RPMI7951 (cell line): ENCODE data around the gene BMP7. TPM values are rescaled to one million over a fixed set of nuclear protein-coding genes. Genes with fewer than 3 reads are reported as not detected.
A peak's percentile ranks its signal among the peaks of the same experiment; 100 is the strongest.

Experiments
- DNase-seq: peaks from one replicate; pipeline ENCODE4 v3.0.0-alpha.2; 2012; ENCODE audit warnings: low read depth
- total RNA-seq: library from RNA; depleted of rRNA; stranded (reverse); fragments of >200 nt; shearing (Covaris generic); gene quantifications from 2 replicates; pipeline ENCODE4 v1.2.3, GENCODE V29; 2014

Gene BMP7
- total RNA-seq, 1 experiment from 2014 or later = 0.96 TPM

DNA sequence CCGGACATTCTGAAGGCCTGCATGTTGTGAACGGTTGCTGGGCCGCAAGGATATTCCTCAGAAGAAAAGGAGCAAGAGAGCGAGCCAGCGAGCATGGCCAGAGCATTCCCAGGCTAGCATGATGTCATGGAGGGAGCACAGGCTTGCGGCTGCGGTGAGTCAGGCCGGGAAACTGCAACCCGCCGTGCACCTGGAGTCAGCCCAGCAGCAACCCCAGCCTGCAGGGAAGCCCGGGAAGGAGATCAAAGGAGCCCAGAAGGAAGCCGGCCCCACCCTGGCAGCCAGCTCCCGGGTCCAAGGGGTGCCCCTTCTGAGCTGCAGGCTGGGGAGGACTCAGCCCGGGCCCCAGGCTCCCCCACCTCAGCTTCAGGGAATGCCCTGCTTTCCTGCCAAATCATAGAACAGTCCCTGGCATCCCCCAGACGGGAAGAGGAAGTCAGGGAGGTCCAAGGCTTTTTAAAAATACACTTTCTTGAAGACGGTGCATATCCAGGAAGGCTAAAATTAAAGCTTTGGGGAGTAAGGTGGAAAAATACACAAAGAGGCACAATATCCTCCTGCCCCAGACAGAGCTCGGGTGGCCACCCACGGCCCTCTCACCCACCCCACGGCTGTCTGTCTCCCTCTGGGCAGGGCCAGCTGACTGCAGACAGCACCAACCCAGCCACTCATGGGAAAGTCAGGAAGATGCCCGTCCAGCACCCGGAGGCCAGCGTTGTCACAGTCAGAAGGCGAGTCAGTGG lies 53.7 kb downstream of the BMP7 start:
- DNase-seq = peak; percentile 98

- no peak for DNase-seq
Observed at GRCh38 chr20:57211908-57212533, 54.4 kb downstream of the BMP7 start.

- no peak for DNase-seq
Observed at GRCh38 chr20:57211406-57211805, 55.0 kb downstream of the BMP7 start.

DNA sequence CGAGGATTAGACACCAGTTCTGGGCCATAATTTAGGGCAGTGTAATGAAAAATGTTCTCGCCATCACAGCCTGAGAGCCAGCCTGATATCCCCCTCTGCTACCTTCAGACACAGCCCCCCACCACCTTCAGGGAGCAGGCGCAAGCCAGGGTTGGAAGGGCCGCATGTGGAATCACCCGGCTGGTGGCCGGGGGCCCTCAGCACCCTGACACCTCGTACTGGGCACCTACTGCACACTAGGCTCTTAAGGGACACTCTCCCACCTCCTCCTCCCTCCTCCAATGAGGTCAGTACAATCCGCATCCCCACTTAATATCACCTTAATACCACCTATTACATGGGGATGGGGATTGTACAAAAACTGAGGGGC lies 55.5 kb downstream of the BMP7 start:
- no peak for DNase-seq

DNA sequence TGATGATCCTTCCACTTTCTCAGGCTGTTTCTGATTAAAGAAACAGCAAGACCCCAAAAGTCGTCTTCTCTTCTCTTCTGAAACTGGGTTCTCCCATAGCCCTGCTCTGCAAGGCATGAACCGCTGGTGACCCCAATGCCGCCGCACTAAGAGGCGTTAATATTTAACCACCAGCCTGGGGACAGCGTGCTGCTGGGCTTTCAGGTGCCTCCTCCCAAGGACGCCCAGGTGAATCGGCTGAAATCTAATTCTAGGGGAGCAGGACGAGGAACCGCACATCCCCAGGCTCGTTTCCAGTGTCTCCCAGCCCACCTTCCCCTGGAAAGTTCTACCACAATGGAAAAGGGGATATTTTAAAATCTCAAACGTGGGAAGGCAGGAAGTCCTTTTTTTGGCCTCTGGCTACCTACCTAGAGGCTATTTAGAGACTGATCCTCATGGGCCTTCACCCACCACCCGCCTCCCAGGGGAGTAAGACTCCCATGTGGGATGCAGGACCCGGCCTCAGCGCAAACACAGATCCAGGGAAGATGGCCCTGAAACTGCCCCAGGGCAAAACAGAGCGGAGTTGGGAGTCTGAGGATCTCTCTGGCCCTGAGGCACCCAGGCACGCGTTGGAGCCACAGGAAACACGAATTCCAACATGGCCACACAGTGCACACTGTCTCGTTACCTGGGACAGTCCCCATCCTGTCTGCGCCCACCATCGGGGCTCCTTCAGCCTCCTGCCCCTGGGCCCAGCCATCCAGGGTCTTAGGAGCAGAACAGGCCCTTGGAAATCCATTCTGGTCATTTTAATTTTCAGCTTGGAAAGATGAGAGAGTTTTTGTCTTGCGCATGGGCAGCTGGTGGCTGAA lies 56.2 kb downstream of the BMP7 start:
- no peak for DNase-seq

GRCh38 chr20:57209413-57209812 lies 57.0 kb downstream of the BMP7 start:
- DNase-seq = no peak

DNA sequence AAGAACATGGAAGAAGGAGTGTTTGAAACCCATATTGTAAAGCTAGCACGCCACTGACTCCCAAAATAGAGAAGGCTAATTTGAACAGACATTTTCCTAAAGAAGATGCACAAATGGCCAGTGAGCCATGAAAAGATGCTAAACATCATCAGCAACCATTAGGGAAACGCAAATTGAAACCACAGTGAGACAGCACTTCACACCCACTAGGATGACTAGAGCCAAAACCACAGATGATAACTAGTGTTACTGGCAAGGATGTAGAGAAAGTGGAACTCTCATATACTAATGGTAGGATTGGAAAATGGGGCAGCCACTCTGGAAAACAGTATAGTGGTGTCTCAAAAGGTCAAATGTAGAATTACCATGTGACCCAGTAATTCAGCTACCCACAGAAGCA lies 58.2 kb downstream of the BMP7 start:
- DNase-seq = peak; percentile 83

DNA sequence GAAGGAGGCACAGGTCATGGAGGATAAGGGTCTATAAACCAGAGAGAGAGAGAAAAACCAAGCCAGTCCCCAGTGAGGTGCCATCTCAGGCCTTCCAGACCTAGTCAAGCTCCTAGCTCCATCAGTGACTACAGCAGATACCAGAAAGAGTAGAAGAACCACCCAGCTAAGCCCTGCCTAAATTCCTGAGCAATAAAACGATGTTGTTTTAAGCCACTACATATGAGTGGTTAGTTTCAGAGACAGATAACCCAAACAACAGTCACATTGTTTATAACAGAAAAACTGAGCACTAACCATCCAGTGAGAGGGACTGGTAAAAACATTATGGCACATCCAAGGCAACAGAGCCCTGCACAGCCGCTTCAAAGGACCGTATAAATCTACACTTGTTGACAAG lies 59.2 kb downstream of the BMP7 start:
- DNase-seq = no peak

DNA sequence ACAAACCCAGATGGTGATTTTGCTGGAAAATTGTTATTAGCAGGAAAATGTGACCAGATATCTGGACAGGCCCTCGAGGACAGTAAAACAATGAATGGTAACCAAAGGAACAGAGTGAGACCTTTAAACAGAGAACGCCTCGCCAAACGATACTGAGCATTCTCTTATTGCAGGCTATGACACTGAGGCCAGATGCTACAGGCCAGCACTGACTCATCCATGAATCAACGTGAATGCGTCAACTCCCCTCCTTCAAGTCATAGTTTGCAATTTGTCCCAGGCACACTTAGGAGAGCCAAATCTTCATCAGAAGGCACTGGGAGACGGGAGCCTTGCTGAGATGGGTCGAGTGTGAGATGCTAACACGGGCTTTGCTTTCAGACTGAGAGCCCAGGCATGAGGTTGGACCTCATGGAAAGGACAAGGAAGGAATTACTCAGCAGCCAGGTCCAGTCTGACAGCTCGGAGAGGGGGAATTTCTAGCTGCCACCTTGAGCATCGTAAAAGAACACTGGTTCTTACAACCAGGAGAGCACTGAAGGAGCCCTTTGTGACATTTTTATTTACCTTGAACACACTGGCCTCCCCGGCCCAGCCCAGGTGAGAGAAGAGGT lies 60.7 kb downstream of the BMP7 start:
- DNase-seq = peak; percentile 98

DNA sequence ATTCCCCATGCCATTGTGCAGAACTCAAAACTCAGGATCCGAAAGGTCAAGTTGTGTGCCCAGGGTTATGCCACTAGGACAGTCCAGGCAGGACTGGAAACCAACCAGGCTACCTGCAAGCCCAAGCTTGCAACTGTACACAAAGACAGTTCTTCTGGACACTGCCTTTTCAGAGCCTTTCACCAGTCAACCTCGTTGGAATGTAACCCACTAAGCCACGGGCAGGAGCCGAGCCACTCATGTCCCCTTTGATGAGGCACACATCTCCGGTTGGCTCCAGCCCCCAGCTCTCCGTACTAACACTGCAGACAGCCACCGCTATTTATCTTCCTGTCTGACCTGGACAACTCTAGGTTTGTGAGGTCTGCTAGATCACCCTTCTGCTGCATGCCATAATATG lies 62.5 kb downstream of the BMP7 start:
- DNase-seq = no peak

DNA sequence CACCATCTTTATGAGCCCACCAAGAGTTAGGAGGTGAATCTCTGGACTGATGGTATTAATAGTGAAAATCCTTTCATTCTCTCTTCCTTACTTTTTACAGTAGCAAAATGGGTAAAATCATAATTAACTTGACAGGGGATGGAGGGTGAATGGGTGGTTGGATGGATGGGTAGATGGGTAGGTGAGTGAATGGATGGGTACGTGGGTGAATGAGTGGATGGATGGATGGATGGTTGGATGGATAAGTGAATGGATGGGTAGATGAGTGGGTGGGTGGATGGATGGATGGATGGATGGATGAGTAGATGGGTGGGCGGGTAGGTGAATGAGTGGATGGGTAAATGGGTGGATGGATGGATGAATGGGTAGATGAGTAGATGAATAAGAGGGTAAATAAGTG lies 63.2 kb downstream of the BMP7 start:
- no peak for DNase-seq

DNA sequence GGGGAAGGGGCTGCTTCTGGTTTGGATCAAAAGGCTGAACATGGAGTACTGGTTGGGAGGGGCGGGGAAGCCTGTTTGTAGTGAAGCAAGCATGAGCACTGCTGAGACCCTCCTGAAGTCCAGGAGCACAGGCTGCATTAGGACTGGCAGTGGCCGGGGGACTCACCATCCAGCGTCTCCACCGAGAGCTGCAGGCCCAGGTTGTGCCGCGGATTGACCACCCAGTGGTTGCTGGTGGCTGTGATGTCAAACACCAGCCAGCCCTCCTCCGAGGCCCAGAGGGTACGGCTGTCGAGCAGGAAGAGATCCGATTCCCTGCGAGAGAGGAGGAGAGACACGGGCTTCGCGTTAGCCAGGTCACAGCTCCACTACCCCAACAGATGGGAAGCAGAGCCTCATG lies 64.1 kb downstream of the BMP7 start:
- DNase-seq = no peak

- DNase-seq = peak; percentile 81
Observed at GRCh38 chr20:57200882-57201695, 65.4 kb downstream of the BMP7 start.

GRCh38 chr20:57199656-57200405 lies 66.6 kb downstream of the BMP7 start:
- peak; percentile 77 for DNase-seq

- DNase-seq = peak; percentile 90
Observed at GRCh38 chr20:57198132-57199072, 68.0 kb downstream of the BMP7 start.

DNA sequence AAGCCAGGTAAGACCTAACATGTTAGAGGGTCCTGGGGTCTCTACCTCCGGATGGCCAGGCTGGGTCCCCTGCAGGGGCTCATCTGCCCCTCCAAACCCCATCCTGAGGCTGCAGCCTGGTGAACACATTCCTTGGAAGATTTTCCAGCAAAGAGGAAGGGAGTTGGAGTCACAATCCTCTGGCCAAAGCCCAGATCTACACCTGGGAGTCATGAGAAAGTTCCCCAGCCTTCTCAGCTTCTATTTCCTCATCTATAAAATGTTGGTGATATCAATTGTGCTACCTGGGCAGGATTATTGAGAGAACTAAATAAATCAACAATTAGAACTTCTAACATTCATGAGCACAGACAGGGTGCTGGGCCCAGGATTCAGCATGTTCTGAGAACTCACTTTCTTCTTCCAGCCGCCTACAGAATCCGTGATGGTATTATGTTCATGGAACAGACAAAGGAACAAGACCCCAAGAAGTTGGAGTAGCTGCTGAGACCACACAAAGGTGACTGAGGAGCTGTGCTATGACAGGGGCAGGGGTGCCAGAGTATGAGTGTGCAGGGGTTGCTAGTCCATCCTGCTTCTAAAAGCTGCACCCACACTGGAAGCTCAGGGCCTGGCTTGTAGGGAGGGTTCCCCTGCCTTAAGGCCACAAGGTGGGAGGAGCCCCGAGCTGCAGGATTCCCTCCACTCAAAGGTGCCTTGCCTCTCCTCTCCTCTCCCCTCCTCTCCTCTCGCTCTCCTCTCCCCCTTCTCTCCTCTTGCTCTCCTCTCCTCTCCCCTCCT lies 68.9 kb downstream of the BMP7 start:
- DNase-seq = no peak

DNA sequence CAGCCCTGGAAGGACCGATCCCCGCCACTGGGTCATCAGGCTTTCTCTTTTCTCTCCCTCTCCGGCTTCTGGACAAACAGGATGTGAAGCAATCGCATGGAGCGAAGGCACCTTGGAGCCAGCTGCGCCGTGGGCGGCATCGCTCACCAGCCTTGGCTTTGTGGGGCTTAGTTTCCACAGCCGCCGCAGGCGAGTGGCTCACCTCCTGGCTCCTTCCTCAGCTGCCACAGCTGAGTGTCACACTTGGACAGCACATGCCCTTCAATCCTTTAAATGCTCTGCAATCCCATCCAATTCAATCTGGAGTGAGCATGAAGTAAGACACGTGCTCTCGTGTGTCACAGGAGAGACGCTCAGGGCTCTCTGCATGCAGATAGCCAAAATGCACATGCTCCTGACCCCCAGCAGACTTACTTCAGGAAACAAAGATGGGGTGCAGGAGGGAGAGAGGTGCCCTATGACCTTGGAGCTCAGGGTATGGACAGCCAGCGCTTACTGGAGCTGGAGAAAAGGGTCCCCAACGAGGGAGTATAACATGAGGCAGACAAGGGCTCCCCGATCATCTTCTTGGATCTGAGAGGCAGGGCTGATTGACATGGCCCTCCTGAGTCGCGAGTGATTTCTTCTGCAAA lies 70.9 kb downstream of the BMP7 start:
- DNase-seq = peak; percentile 100

DNA sequence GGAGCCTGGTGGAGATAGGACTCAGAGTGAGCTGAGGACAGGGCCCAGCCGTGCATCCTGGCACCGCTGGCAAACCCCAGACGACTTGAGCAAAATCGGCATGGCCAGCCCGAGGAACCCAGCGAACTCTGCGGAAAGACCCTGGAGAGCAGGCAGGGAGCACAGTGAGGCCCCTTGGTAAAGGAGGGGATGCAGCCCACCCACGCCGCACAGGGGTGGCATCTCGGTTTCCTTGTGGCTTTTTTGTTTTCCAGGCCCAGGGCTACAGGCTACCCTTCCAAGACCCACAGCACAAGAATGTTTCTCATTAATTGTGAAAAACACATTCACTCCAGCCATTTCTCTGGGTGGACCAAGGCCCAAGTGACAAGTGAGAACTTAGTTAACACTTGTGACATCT lies 71.4 kb downstream of the BMP7 start:
- no peak for DNase-seq
